GOT3 (cell line): ENCODE results near the gene DCTD.

Experiments used
- DNase-seq: peaks from one replicate; lab custom pipeline; 2025; ENCODE audit warnings: mixed read lengths; lab: John Stamatoyannopoulos, UW

Gene DCTD

GRCh38 chr4:182871616-182872015, 45.6 kb downstream of the DCTD start:
- no peak for DNase-seq

GRCh38 chr4:182869697-182870096, 47.5 kb downstream of the DCTD start:
- no peak for DNase-seq

GRCh38 chr4:182866746-182867145, 50.4 kb downstream of the DCTD start:
- DNase-seq = no peak

GRCh38 chr4:182863501-182863900, 53.7 kb downstream of the DCTD start:
- DNase-seq = no peak

- no peak for DNase-seq
Observed at GRCh38 chr4:182862921-182863320, 54.3 kb downstream of the DCTD start.

- no peak for DNase-seq
Observed at GRCh38 chr4:182862141-182862875, 54.9 kb downstream of the DCTD start.

- no peak for DNase-seq
Observed at GRCh38 chr4:182861346-182861745, 55.8 kb downstream of the DCTD start.

- DNase-seq = no peak
Observed at GRCh38 chr4:182859730-182860129, 57.5 kb downstream of the DCTD start.

- DNase-seq = no peak
Observed at GRCh38 chr4:182858711-182859110, 58.5 kb downstream of the DCTD start.

- DNase-seq = no peak
Observed at GRCh38 chr4:182856862-182857261, 60.3 kb downstream of the DCTD start.

GRCh38 chr4:182855877-182856276, 61.3 kb downstream of the DCTD start:
- DNase-seq = no peak

- no peak for DNase-seq
Observed at GRCh38 chr4:182855312-182855711, 61.9 kb downstream of the DCTD start.

- DNase-seq = no peak
Observed at GRCh38 chr4:182854466-182854865, 62.7 kb downstream of the DCTD start.

- no peak for DNase-seq
Observed at GRCh38 chr4:182853731-182854330, 63.4 kb downstream of the DCTD start.

- DNase-seq = no peak
Observed at GRCh38 chr4:182848685-182849084, 68.5 kb downstream of the DCTD start.

GRCh38 chr4:182847576-182848450, 69.4 kb downstream of the DCTD start:
- DNase-seq = no peak

- DNase-seq = no peak
Observed at GRCh38 chr4:182846036-182846435, 71.2 kb downstream of the DCTD start.

GRCh38 chr4:182845618-182846017, 71.6 kb downstream of the DCTD start:
- DNase-seq = no peak

GRCh38 chr4:182843808-182844325, 73.3 kb downstream of the DCTD start:
- DNase-seq = no peak

GRCh38 chr4:182842759-182843390, 74.3 kb downstream of the DCTD start:
- DNase-seq = no peak

- DNase-seq = no peak
Observed at GRCh38 chr4:182842104-182842600, 75.0 kb downstream of the DCTD start.

GRCh38 chr4:182840108-182840507, 77.1 kb downstream of the DCTD start:
- no peak for DNase-seq
